ENCODE data around the gene SCP2. TPM values are rescaled to one million over a fixed set of nuclear protein-coding genes. Genes with fewer than 3 reads are reported as not detected.

The SCP2 gene
- polyA plus RNA-seq = 143 TPM

DNA sequence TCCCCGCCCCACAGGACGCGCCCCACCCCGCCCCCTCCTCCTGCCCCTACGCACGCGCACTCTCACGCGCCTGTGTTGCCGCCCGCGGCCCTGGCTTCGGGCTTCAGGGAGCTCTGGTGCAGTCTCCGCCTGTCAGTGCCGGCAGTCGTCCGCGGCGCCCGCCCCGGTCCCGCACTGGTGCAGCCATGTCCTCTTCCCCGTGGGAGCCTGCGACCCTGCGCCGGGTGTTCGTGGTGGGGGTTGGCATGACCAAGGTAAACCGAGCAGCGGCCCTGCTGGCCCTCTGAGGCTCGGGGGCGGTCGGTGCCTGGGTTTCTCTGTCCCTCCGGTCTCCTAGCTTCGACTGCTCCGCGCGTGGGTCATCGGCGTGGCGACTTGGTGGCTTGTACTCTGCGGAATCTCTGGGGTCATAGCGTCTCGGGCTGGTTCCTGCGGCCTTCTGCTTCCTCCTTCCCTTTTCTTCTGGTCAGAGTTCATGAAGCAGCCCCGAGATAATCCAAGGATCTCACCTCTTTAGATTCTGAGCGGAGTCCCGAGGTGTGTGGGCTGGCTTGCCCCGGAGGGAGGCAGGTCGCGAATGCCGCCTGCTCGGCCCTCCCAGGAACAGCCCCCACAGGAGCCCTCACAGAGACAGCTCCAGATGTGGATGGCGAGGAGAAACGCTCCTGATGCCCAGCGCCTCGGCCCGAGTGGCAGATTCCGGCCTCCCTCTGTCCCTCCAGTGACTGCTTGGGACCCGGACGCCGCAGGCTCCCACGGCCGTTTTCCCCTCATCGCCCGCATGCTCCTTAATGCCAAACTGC lies at the start of gene SCP2:
Gene SCP2 (plus strand): TSS at position 65 of the 803 bp plus-strand sequence. CDS start 121 bp downstream, at position 186.
- Mint-ChIP-seq H3K4me3 (peak within 1 kb of the TSS; percentile 85 to 95 (median 90)), H3K36me3 (no peaks in the 10 kb centered on the region), H3K4me1 (peaks cover 9 to 16% (median 10%) of the 10 kb centered on the region in 3 donors), H3K27ac (peak within 1 kb of the TSS; percentile 15 to 97 (median 93)), H3K9me3 (no peaks in the 10 kb centered on the region), H3K27me3 (no peaks in the 10 kb centered on the region)

DNA sequence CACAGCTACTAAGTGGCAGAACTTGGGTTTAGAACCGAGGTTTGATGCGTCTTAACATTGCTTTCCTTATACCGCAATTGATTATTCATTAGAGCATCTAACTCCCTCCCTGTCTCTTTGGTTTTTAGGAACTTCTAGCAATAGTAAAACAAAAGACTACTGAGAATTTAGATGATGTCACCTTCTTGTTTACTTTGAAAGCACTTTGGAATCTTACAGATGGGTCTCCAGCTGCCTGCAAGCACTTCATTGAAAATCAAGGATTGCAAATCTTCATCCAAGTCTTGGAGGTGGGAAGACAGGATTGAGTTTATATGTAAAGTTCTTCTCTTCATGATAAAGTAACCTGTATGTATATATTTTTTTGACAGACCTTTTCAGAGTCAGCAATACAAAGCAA lies 49.5 kb upstream of the SCP2 start:
- Mint-ChIP-seq H3K9me3 (peaks cover 0 to 3% (median 1%) of the 10 kb centered on the region in 3 donors), H3K27ac (no peak overlapping the region), H3K4me1 (no peaks in the 10 kb centered on the region), H3K36me3 (no peaks in the 10 kb centered on the region), H3K4me3 (no peak overlapping the region), H3K27me3 (no peaks in the 10 kb centered on the region)

DNA sequence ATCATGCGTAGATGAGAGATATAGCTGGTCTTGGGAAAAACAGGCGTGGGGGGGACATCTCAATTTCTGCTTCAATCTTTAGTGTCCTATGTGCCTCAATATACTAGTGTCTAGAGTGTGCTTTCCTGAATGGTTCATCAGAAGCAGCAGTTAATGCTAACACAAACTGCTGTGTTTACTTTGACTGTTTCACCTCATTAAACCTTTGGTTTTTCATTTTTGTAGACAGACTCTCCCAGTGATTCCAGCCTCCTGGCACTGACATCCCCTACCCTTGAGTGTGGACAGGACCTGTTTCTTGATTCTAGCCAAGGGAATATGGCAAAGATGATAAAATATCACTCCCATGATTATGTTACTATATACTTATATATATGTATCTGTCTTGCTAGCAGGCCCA lies 46.9 kb upstream of the SCP2 start:
- Mint-ChIP-seq H3K27ac (peak overlapping the region in 1 of 3 donors; percentile 63), H3K27me3 (no peaks in the 10 kb centered on the region), H3K9me3 (peaks cover 0 to 3% (median 1%) of the 10 kb centered on the region in 3 donors), H3K4me1 (no peaks in the 10 kb centered on the region), H3K36me3 (no peaks in the 10 kb centered on the region), H3K4me3 (no peak overlapping the region)

GRCh38 chr1:52887483-52887882 lies 39.6 kb upstream of the SCP2 start:
- Mint-ChIP-seq H3K9me3 (no peaks in the 10 kb centered on the region), H3K27ac (no peak overlapping the region), H3K4me3 (no peak overlapping the region), H3K4me1 (no peaks in the 10 kb centered on the region), H3K27me3 (no peaks in the 10 kb centered on the region), H3K36me3 (peaks cover 2% of the 10 kb centered on the region)

- Mint-ChIP-seq H3K27ac (no peak overlapping the region), H3K4me3 (no peak overlapping the region), H3K36me3 (no peaks in the 10 kb centered on the region)
Observed at GRCh38 chr1:52892424-52893215, 34.5 kb upstream of the SCP2 start.

GRCh38 chr1:52899445-52899894 lies 27.6 kb upstream of the SCP2 start:
- no peak overlapping the region for H3K4me3 Mint-ChIP-seq
- H3K4me1 Mint-ChIP-seq = no peaks in the 10 kb centered on the region

More at GRCh38 chr1:52892424-52893215, 34.5 kb upstream of the SCP2 start:
- no peaks in the 10 kb centered on the region for H3K27me3 Mint-ChIP-seq
- H3K4me1 Mint-ChIP-seq = no peaks in the 10 kb centered on the region
- no peaks in the 10 kb centered on the region for H3K9me3 Mint-ChIP-seq

DNA sequence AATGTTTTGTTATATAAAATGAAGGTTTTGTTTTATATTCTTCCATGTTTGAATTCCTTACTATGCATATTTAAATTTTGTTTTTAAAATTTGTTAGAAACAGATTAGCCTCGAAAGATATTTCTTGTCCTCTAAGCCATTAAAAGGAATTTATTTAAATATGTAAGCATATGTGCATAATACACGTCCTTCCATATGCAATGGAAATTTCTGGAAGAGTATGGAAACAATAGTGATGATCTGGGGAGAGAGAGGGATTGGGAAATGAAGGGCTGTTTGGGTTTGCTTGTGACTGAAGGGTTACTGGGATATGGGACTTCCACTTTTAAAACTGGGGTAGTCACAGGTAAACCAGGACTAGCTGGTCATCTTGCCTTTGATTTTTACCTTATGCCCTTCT lies 26.7 kb upstream of the SCP2 start:
- Mint-ChIP-seq H3K27ac (no peak overlapping the region), H3K4me3 (no peak overlapping the region), H3K27me3 (no peaks in the 10 kb centered on the region), H3K9me3 (no peaks in the 10 kb centered on the region), H3K4me1 (no peaks in the 10 kb centered on the region), H3K36me3 (no peaks in the 10 kb centered on the region)

More at GRCh38 chr1:52899445-52899894, 27.6 kb upstream of the SCP2 start:
- no peaks in the 10 kb centered on the region for H3K36me3 Mint-ChIP-seq
- no peaks in the 10 kb centered on the region for H3K9me3 Mint-ChIP-seq
- no peak overlapping the region for H3K27ac Mint-ChIP-seq
- H3K27me3 Mint-ChIP-seq = no peaks in the 10 kb centered on the region

DNA sequence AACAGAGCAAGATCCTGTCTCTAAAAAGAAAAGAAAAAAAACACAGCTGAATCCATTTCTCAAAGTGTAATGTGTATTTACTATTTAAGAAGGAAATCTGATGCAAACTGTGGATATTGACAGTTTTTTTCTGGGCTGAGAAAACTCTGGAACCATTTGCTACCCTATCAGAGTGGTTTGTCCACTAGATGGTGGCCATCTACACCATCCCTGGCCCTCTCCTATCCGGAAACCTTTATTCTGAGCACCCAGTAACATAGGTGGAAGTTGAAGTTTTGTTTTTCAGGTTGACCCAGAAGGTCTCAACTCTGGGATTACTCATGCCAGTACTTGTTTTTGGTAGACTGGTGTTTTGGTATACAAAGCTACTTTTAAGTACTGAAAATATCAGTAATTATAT lies 25.7 kb upstream of the SCP2 start:
- no peaks in the 10 kb centered on the region for H3K4me1 Mint-ChIP-seq
- no peak overlapping the region for H3K4me3 Mint-ChIP-seq
- H3K9me3 Mint-ChIP-seq = no peaks in the 10 kb centered on the region
- H3K27ac Mint-ChIP-seq = no peak overlapping the region
- H3K27me3 Mint-ChIP-seq = no peaks in the 10 kb centered on the region
- H3K36me3 Mint-ChIP-seq = peaks cover 3% of the 10 kb centered on the region

- no peaks in the 10 kb centered on the region for H3K27me3 Mint-ChIP-seq
- no peaks in the 10 kb centered on the region for H3K9me3 Mint-ChIP-seq
- H3K36me3 Mint-ChIP-seq = peaks cover 4% of the 10 kb centered on the region
- H3K4me1 Mint-ChIP-seq = peaks cover 0 to 1% (median 0%) of the 10 kb centered on the region in 3 donors
- peak overlapping the region in 1 of 3 donors; percentile 35 for H3K27ac Mint-ChIP-seq
- no peak overlapping the region for H3K4me3 Mint-ChIP-seq
Observed at GRCh38 chr1:52904208-52904926, 22.7 kb upstream of the SCP2 start.

- peaks cover 7% of the 10 kb centered on the region for H3K36me3 Mint-ChIP-seq
- H3K27ac Mint-ChIP-seq = peak overlapping the region in 1 of 3 donors; percentile 71
- peaks cover 0 to 1% (median 0%) of the 10 kb centered on the region in 3 donors for H3K4me1 Mint-ChIP-seq
- no peak overlapping the region for H3K4me3 Mint-ChIP-seq
- no peaks in the 10 kb centered on the region for H3K9me3 Mint-ChIP-seq
- no peaks in the 10 kb centered on the region for H3K27me3 Mint-ChIP-seq
Observed at GRCh38 chr1:52904927-52905698, 22.0 kb upstream of the SCP2 start.

GRCh38 chr1:52906135-52906603 lies 20.9 kb upstream of the SCP2 start:
- Mint-ChIP-seq H3K9me3 (no peaks in the 10 kb centered on the region), H3K4me3 (no peak overlapping the region), H3K27me3 (no peaks in the 10 kb centered on the region), H3K4me1 (peaks cover 0 to 1% (median 0%) of the 10 kb centered on the region in 3 donors), H3K36me3 (peaks cover 7% of the 10 kb centered on the region), H3K27ac (peak overlapping the region in 1 of 3 donors; percentile 71)

- H3K36me3 Mint-ChIP-seq = peaks cover 7% of the 10 kb centered on the region
- H3K27ac Mint-ChIP-seq = no peak overlapping the region
- no peaks in the 10 kb centered on the region for H3K27me3 Mint-ChIP-seq
- H3K4me1 Mint-ChIP-seq = peaks cover 0 to 1% (median 0%) of the 10 kb centered on the region in 3 donors
- no peak overlapping the region for H3K4me3 Mint-ChIP-seq
- H3K9me3 Mint-ChIP-seq = no peaks in the 10 kb centered on the region
Observed at GRCh38 chr1:52907068-52907811, 19.8 kb upstream of the SCP2 start.

DNA sequence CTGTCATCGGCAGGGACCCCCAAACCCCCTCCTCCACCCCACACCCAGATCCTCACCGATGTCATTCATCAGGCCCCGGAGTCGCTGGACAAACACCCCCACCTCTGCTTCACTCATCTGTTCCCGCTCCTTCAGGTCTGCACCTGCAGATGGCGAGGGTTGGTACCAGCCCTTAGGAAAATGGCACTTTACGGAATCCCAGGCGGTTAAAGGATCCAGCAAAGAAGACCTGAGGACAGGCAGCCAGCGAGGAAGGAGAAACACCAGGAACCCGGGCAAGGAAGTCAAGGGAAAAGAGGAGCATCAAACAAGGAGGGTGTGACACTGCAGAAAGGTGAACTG lies 19.3 kb upstream of the SCP2 start:
- H3K4me3 Mint-ChIP-seq = no peak overlapping the region
- no peaks in the 10 kb centered on the region for H3K9me3 Mint-ChIP-seq
- no peaks in the 10 kb centered on the region for H3K27me3 Mint-ChIP-seq
- peaks cover 0 to 1% (median 0%) of the 10 kb centered on the region in 3 donors for H3K4me1 Mint-ChIP-seq
- H3K27ac Mint-ChIP-seq = no peak overlapping the region
- peaks cover 7% of the 10 kb centered on the region for H3K36me3 Mint-ChIP-seq

DNA sequence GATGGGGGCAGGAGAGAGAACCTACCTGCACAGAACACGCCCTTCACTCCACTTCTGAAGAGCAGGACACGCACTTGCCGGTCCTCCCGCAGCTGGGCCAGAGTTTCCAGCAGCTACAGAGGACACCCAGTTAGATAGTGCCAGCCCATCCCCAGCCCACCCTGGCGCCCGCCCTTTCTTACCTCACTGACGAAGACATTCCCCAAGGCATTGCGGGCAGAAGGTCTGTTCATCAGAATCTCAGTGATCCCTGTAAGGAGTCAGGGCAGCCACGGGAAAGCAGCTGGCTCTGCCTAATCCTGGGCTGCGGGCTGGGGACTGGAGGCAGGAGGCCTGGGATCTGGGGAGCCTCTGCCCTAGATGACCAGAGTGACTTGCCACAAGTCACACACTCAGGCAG lies 15.5 kb upstream of the SCP2 start:
- Mint-ChIP-seq H3K9me3 (no peaks in the 10 kb centered on the region), H3K27ac (no peak overlapping the region), H3K36me3 (peaks cover 4% of the 10 kb centered on the region), H3K27me3 (no peaks in the 10 kb centered on the region), H3K4me3 (no peak overlapping the region), H3K4me1 (peaks cover 0 to 1% (median 0%) of the 10 kb centered on the region in 3 donors)

Data from IgD-negative memory B cell (primary cell).